ENCODE results near the gene CARM1. TPM values are rescaled to one million over a fixed set of nuclear protein-coding genes. Genes with fewer than 3 reads are reported as not detected.

Gene CARM1
- total RNA-seq, 1 donor = 9.0 TPM

- H3K4me3 ChIP-seq (ENCODE audit: low read length) = no peak overlapping the region
- no peaks in the 10 kb centered on the region for H3K4me1 ChIP-seq (ENCODE audit: insufficient read depth, low read length)
- H3K27me3 ChIP-seq (ENCODE audit: insufficient read depth, low read length) = no peaks in the 10 kb centered on the region
- no peaks in the 10 kb centered on the region for H3K9me3 ChIP-seq (ENCODE audit: low read depth, low read length)
Observed at GRCh38 chr19:10898633-10899032, 27.3 kb downstream of the CARM1 start.

GRCh38 chr19:10899151-10899653 lies 27.8 kb downstream of the CARM1 start:
- Histone ChIP-seq H3K4me1 (ENCODE audit: insufficient read depth, low read length) (no peaks in the 10 kb centered on the region), H3K9me3 (ENCODE audit: low read depth, low read length) (no peaks in the 10 kb centered on the region), H3K27me3 (ENCODE audit: insufficient read depth, low read length) (no peaks in the 10 kb centered on the region), H3K4me3 (ENCODE audit: low read length) (no peak overlapping the region)

- no peak overlapping the region for H3K4me3 ChIP-seq (ENCODE audit: low read length)
- H3K9me3 ChIP-seq (ENCODE audit: low read depth, low read length) = no peaks in the 10 kb centered on the region
- no peaks in the 10 kb centered on the region for H3K4me1 ChIP-seq (ENCODE audit: insufficient read depth, low read length)
Observed at GRCh38 chr19:10907925-10908324, 36.6 kb downstream of the CARM1 start.

GRCh38 chr19:10908380-10908960 lies 37.1 kb downstream of the CARM1 start:
- Histone ChIP-seq H3K27me3 (ENCODE audit: insufficient read depth, low read length) (no peaks in the 10 kb centered on the region), H3K4me1 (ENCODE audit: insufficient read depth, low read length) (no peaks in the 10 kb centered on the region), H3K4me3 (ENCODE audit: low read length) (no peak overlapping the region), H3K9me3 (ENCODE audit: low read depth, low read length) (no peaks in the 10 kb centered on the region)

More at GRCh38 chr19:10907925-10908324, 36.6 kb downstream of the CARM1 start:
- H3K27me3 ChIP-seq (ENCODE audit: insufficient read depth, low read length) = no peaks in the 10 kb centered on the region

GRCh38 chr19:10911579-10912363 lies 40.4 kb downstream of the CARM1 start:
- Histone ChIP-seq H3K4me1 (ENCODE audit: insufficient read depth, low read length) (no peaks in the 10 kb centered on the region), H3K4me3 (ENCODE audit: low read length) (no peak overlapping the region), H3K27me3 (ENCODE audit: insufficient read depth, low read length) (no peaks in the 10 kb centered on the region), H3K9me3 (ENCODE audit: low read depth, low read length) (no peaks in the 10 kb centered on the region)

GRCh38 chr19:10912619-10913018 lies 41.3 kb downstream of the CARM1 start:
- Histone ChIP-seq H3K4me3 (ENCODE audit: low read length) (no peak overlapping the region), H3K9me3 (ENCODE audit: low read depth, low read length) (no peaks in the 10 kb centered on the region), H3K4me1 (ENCODE audit: insufficient read depth, low read length) (no peaks in the 10 kb centered on the region), H3K27me3 (ENCODE audit: insufficient read depth, low read length) (no peaks in the 10 kb centered on the region)

GRCh38 chr19:10913716-10914340 lies 42.5 kb downstream of the CARM1 start:
- Histone ChIP-seq H3K9me3 (ENCODE audit: low read depth, low read length) (no peaks in the 10 kb centered on the region), H3K4me3 (ENCODE audit: low read length) (no peak overlapping the region), H3K4me1 (ENCODE audit: insufficient read depth, low read length) (no peaks in the 10 kb centered on the region), H3K27me3 (ENCODE audit: insufficient read depth, low read length) (no peaks in the 10 kb centered on the region)

GRCh38 chr19:10915130-10916091 lies 44.1 kb downstream of the CARM1 start:
- Histone ChIP-seq H3K4me1 (ENCODE audit: insufficient read depth, low read length) (no peaks in the 10 kb centered on the region), H3K27me3 (ENCODE audit: insufficient read depth, low read length) (no peaks in the 10 kb centered on the region), H3K9me3 (ENCODE audit: low read depth, low read length) (no peaks in the 10 kb centered on the region), H3K4me3 (ENCODE audit: low read length) (no peak overlapping the region)

- no peaks in the 10 kb centered on the region for H3K27me3 ChIP-seq (ENCODE audit: insufficient read depth, low read length)
- no peak overlapping the region for H3K4me3 ChIP-seq (ENCODE audit: low read length)
- H3K9me3 ChIP-seq (ENCODE audit: low read depth, low read length) = no peaks in the 10 kb centered on the region
- H3K4me1 ChIP-seq (ENCODE audit: insufficient read depth, low read length) = no peaks in the 10 kb centered on the region
Observed at GRCh38 chr19:10916602-10917001, 45.2 kb downstream of the CARM1 start.

GRCh38 chr19:10918359-10918758 lies 47.0 kb downstream of the CARM1 start:
- Histone ChIP-seq H3K4me1 (ENCODE audit: insufficient read depth, low read length) (no peaks in the 10 kb centered on the region), H3K4me3 (ENCODE audit: low read length) (no peak overlapping the region), H3K27me3 (ENCODE audit: insufficient read depth, low read length) (no peaks in the 10 kb centered on the region), H3K9me3 (ENCODE audit: low read depth, low read length) (no peaks in the 10 kb centered on the region)

GRCh38 chr19:10919352-10920287 lies 48.3 kb downstream of the CARM1 start:
- Histone ChIP-seq H3K9me3 (ENCODE audit: low read depth, low read length) (no peaks in the 10 kb centered on the region), H3K4me1 (ENCODE audit: insufficient read depth, low read length) (no peaks in the 10 kb centered on the region)

GRCh38 chr19:10920288-10920655 lies 48.9 kb downstream of the CARM1 start:
- Histone ChIP-seq H3K4me3 (ENCODE audit: low read length) (no peak overlapping the region), H3K4me1 (ENCODE audit: insufficient read depth, low read length) (no peaks in the 10 kb centered on the region)

More at GRCh38 chr19:10919352-10920287, 48.3 kb downstream of the CARM1 start:
- no peak overlapping the region for H3K4me3 ChIP-seq (ENCODE audit: low read length)
- H3K27me3 ChIP-seq (ENCODE audit: insufficient read depth, low read length) = no peaks in the 10 kb centered on the region

GRCh38 chr19:10920781-10921180 lies 49.4 kb downstream of the CARM1 start:
- Histone ChIP-seq H3K4me3 (ENCODE audit: low read length) (no peak overlapping the region), H3K9me3 (ENCODE audit: low read depth, low read length) (no peaks in the 10 kb centered on the region), H3K4me1 (ENCODE audit: insufficient read depth, low read length) (no peaks in the 10 kb centered on the region), H3K27me3 (ENCODE audit: insufficient read depth, low read length) (no peaks in the 10 kb centered on the region)

More at GRCh38 chr19:10920288-10920655, 48.9 kb downstream of the CARM1 start:
- H3K9me3 ChIP-seq (ENCODE audit: low read depth, low read length) = no peaks in the 10 kb centered on the region
- no peaks in the 10 kb centered on the region for H3K27me3 ChIP-seq (ENCODE audit: insufficient read depth, low read length)

Measured in mononuclear cell (primary cell).